HepG2 (cell line): ENCODE results near the gene ZNF264. TPM values are rescaled to one million over a fixed set of nuclear protein-coding genes. Genes with fewer than 3 reads are reported as not detected.

Source experiments
- ATAC-seq: fragments of 200-7000 bp; cut with Tn5 transposase; 3 replicates; pipeline ENCODE4 v1.9.1; 2020; ENCODE audit warnings: mild to moderate bottlenecking, moderate library complexity
- BruUV-seq: library from RNA; stranded (reverse); fragments of 400-500 nt; replicated peaks from 2 replicates; lab custom pipeline; 2021; lab: Mats Ljungman, UMichigan
- CTCF ChIA-PET: fragments of 300-600 bp; formaldehyde crosslinking; extraction: SDS; loops from one replicate; lab custom pipeline; 2021; ENCODE audit warnings: low total read pairs, inconsistent platforms, low intra/inter-chr PET ratio; lab: Yijun Ruan, JAX
- POLR2A ChIA-PET: fragments of 350-600 bp; sonication (Branson Sonifier 250); formaldehyde crosslinking; loops from one replicate; lab custom pipeline; 2020; ENCODE audit warnings: antibody characterized with exemption, inconsistent platforms; lab: Yijun Ruan, JAX
- DNase-seq: peaks from one replicate; pipeline ENCODE4 v3.0.0-alpha.2; 2015; ENCODE audit warnings: low spot score
- FAIRE-seq: peaks from 3 replicates; lab custom pipeline; 2011; peaks lifted over from hg19 to GRCh38; lab: Jason Lieb, UNC
- H2AFZ ChIP-seq: one replicate; pipeline ENCODE4 v1.6.1; 2011; ENCODE audit warnings: low read length, inconsistent platforms
- H3K27ac ChIP-seq: fragments of 300-600 bp; 3 replicates; pipeline ENCODE4 v1.8.0; 2011; ENCODE audit warnings: mixed run types, mild to moderate bottlenecking, mixed read lengths, low read length, inconsistent platforms; ENCODE audit not compliant: insufficient read depth; ENCODE audit errors: extremely low read length
- H3K27me3 ChIP-seq, 2 experiments: fragments of 200-600 bp in 1 of 2; 2 replicates in 1 of 2; 3 replicates in 1 of 2; pipeline versions ENCODE4 v1.6.0 to v1.8.0; 2011; ENCODE audit warnings: low read length in 2 of 2, mild to moderate bottlenecking in 2 of 2, moderate library complexity in 2 of 2, inconsistent platforms in 1 of 2; ENCODE audit not compliant: insufficient read depth in 2 of 2, control insufficient read depth in 1 of 2
- H3K36me3 ChIP-seq, 2 experiments: fragments of 200-600 bp in 1 of 2; replicated peaks in 1 of 2; 2 replicates in 1 of 2; 3 replicates in 1 of 2; pipeline versions ENCODE4 v1.5.1 to v1.8.0; 2011; ENCODE audit warnings: low read length in 2 of 2, inconsistent platforms in 1 of 2; ENCODE audit not compliant: insufficient read depth in 2 of 2, control insufficient read depth in 1 of 2
- H3K4me1 ChIP-seq: 2 replicates; pipeline ENCODE4 v1.5.1; 2012; ENCODE audit warnings: low read length, inconsistent platforms; ENCODE audit not compliant: insufficient read depth
- H3K4me2 ChIP-seq: 2 replicates; pipeline ENCODE4 v1.6.0; 2011; ENCODE audit warnings: low read depth, low read length, inconsistent platforms
- H3K4me3 ChIP-seq, 3 experiments: fragments of 200-600 bp in 1 of 3; sonication (generic), shearing (Covaris generic) in 1 of 3; replicated peaks in 1 of 3; 2 replicates each; pipeline ENCODE4 v1.5.1; 2011 to 2016; ENCODE audit warnings: low read length in 3 of 3, inconsistent platforms in 2 of 3, low read depth in 2 of 3, mild to moderate bottlenecking in 2 of 3, control low read depth in 1 of 3, mixed read lengths in 1 of 3; ENCODE audit not compliant: insufficient read depth in 1 of 3
- H3K79me2 ChIP-seq: one replicate; pipeline ENCODE4 v1.6.1; 2011; ENCODE audit warnings: low read length, inconsistent platforms; ENCODE audit not compliant: insufficient read depth
- H3K9ac ChIP-seq: 2 replicates; pipeline ENCODE4 v1.6.0; 2011; ENCODE audit warnings: mild to moderate bottlenecking, low read depth, low read length, inconsistent platforms; ENCODE audit not compliant: insufficient read depth
- H3K9me3 ChIP-seq: 2 replicates; pipeline ENCODE4 v1.5.1; 2012; ENCODE audit warnings: mild to moderate bottlenecking, low read length
- H4K20me1 ChIP-seq: 2 replicates; pipeline ENCODE4 v1.6.0; 2011; ENCODE audit warnings: inconsistent platforms, mild to moderate bottlenecking, low read length, moderate library complexity; ENCODE audit not compliant: insufficient read depth
- AGO2 ChIP-seq: fragments of 200-400 bp; formaldehyde crosslinking; optimal IDR thresholded peaks from 2 replicates; pipeline ENCODE3; 2017; ENCODE audit warnings: mild to moderate bottlenecking, low read depth, low read length, moderate library complexity
- CAMTA2 ChIP-seq: sonication (generic); formaldehyde crosslinking; IDR thresholded peaks from 2 replicates; pipeline ENCODE4 v1.4.0; 2020; ENCODE audit warnings: mild to moderate bottlenecking, missing genetic modification reagents, borderline replicate concordance
- EEA1 ChIP-seq: sonication (generic); formaldehyde crosslinking; IDR thresholded peaks from 2 replicates; pipeline ENCODE4 v1.5.1; 2020; ENCODE audit warnings: mild to moderate bottlenecking, missing genetic modification reagents, borderline replicate concordance
- ELF1 ChIP-seq: sonication (generic); formaldehyde crosslinking; IDR thresholded peaks from 2 replicates; pipeline ENCODE4 v1.4.0; 2020; ENCODE audit warnings: missing genetic modification reagents
- GABPA ChIP-seq, 2 experiments: IDR thresholded peaks; 2 replicates each; pipeline ENCODE4 v1.6.1; 2011 to 2016; ENCODE audit warnings: low read depth in 2 of 2, low read length in 1 of 2, missing biosample characterization in 1 of 2, missing genetic modification characterization in 1 of 2
- GTF3A ChIP-seq: sonication (generic); formaldehyde crosslinking; conservative IDR thresholded peaks from 2 replicates; pipeline ENCODE4 v1.4.0; 2020; ENCODE audit warnings: mild to moderate bottlenecking, missing genetic modification reagents
- SALL1 ChIP-seq: sonication (generic); formaldehyde crosslinking; IDR thresholded peaks from 2 replicates; pipeline ENCODE4 v1.8.0; 2022; ENCODE audit warnings: mild to moderate bottlenecking, missing genetic modification reagents
- STAG1 ChIP-seq: sonication (generic); formaldehyde crosslinking; IDR thresholded peaks from 2 replicates; pipeline ENCODE4 v1.4.0; 2020; ENCODE audit warnings: missing genetic modification reagents
- ZFP36 ChIP-seq: fragments of 150-350 bp; IDR thresholded peaks from 2 replicates; pipeline ENCODE4 v1.6.1; 2018; ENCODE audit warnings: borderline replicate concordance, low read length, low read depth; ENCODE audit not compliant: partially characterized antibody
- ZNF101 ChIP-seq: sonication (generic); formaldehyde crosslinking; IDR thresholded peaks from 2 replicates; pipeline ENCODE4 v1.4.0; 2020; ENCODE audit warnings: mild to moderate bottlenecking, low read depth, missing genetic modification reagents, borderline replicate concordance
- ZNF224 ChIP-seq: sonication (generic); formaldehyde crosslinking; IDR thresholded peaks from 2 replicates; pipeline ENCODE4 v1.5.0; 2020; ENCODE audit warnings: mild to moderate bottlenecking, missing genetic modification reagents
- ZNF564 ChIP-seq: sonication (generic); formaldehyde crosslinking; IDR thresholded peaks from 2 replicates; pipeline ENCODE4 v1.8.1; 2023; ENCODE audit warnings: mild to moderate bottlenecking, missing genetic modification reagents
- ZNF703 ChIP-seq: sonication (generic); formaldehyde crosslinking; IDR thresholded peaks from 2 replicates; pipeline ENCODE4 v1.5.1; 2020; ENCODE audit warnings: missing genetic modification reagents, mild to moderate bottlenecking, moderate library complexity, borderline replicate concordance
- ZNF747 ChIP-seq: sonication (generic); formaldehyde crosslinking; IDR thresholded peaks from 2 replicates; pipeline ENCODE4 v1.8.1; 2023; ENCODE audit warnings: missing genetic modification reagents, mild to moderate bottlenecking, borderline replicate concordance
- WGBS: methylation state at CpG from one replicate; pipeline ENCODE4 v1.1.6; 2017; ENCODE audit warnings: low lambda C conversion rate; 5-methylcytosine and 5-hydroxymethylcytosine counted together
- in situ Hi-C: cut with HindIII; loops from 2 replicates; pipeline ENCODE4 v1.10.0; 2017; ENCODE audit warnings: low pct_unique_long_range_greater_than_20kb; ENCODE audit not compliant: extremely low pct_ligation_motif_present
- intact Hi-C: fragments of 100-400 bp; cut with micrococcal nuclease; formaldehyde crosslinking; loops from one replicate; pipeline ENCODE4 v1.10.0; 2022; ENCODE audit not compliant: unreplicated experiment
- polyA plus RNA-seq, 8 experiments: library from polyadenylated mRNA; depleted of rRNA in 3 of 8; stranded (reverse) in 7 of 8; unstranded in 1 of 8; fragments of >200 nt; fragmentation: Illumina TruSeq in 4 of 8; extraction: Trizol in 4 of 8; gene quantifications; 2 replicates each; pipeline versions ENCODE4 v1.2.1 to v1.2.3, GENCODE V29; 2011 to 2016; ENCODE audit warnings: low read depth in 4 of 8, missing spikeins in 1 of 8, mixed read lengths in 1 of 8; ENCODE audit not compliant: insufficient read depth in 1 of 8
- total RNA-seq, 5 experiments: library from RNA; depleted of rRNA; stranded (reverse); fragments of >200 nt; fragmentation: Illumina TruSeq; extraction: Trizol; gene quantifications; 2 replicates each; pipeline ENCODE4 v1.2.3, GENCODE V29; 2016; ENCODE audit warnings: low read depth in 1 of 5
- TF ChIP-seq, protein P1 (sequence below): sonication (generic); formaldehyde crosslinking; IDR thresholded peaks from 2 replicates; pipeline ENCODE4 v1.5.1; 2020; ENCODE audit warnings: mild to moderate bottlenecking, missing genetic modification reagents
- TF ChIP-seq, protein P2 (sequence below): sonication (generic); formaldehyde crosslinking; IDR thresholded peaks from 2 replicates; pipeline ENCODE4 v1.5.0; 2020; ENCODE audit warnings: mild to moderate bottlenecking, missing genetic modification reagents
- TF ChIP-seq, protein P3 (sequence below): sonication (generic); formaldehyde crosslinking; IDR thresholded peaks from 2 replicates; pipeline ENCODE4 v1.8.0; 2022; ENCODE audit warnings: missing genetic modification reagents, mild to moderate bottlenecking, moderate library complexity, borderline replicate concordance

ZNF264 gene
- total and polyA plus RNA-seq, 2 of the 13 experiments (the other 11 are each of a cell fraction or from before 2014, with no cell fraction given): 3.5 to 17.6 TPM

DNA sequence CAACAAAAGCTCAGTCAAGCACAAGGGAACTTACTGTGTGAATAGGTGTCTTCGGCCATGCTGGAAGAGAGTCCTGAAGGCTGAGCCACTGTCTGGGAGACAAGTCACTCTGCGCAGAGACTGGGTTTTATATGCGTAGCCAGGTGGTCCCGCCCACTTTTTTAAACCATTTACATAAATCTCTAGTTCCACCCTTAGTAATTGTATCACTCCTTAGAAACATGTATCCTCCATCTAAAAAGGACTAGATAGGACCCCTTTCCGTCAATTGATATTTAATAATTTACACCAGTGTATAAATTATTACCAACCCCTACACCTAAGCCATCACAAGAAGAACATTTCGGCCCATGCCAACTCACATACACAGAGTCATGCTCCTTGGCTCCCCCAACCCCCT, 23.9 kb upstream of the ZNF264 start, which contains the start of gene DUXA:
Gene DUXA (minus strand): TSS at position 101 of the 400 bp plus-strand sequence. CDS start 42 bp downstream, at position 59.
- H2AFZ ChIP-seq: no peak within 1 kb of the TSS
- no peaks in the 10 kb centered on the region for H4K20me1 ChIP-seq
- H3K4me3 ChIP-seq: no peak within 1 kb of the TSS
- no peak for ATAC-seq
- no peaks in the 10 kb centered on the region; a peak in 1 of 5 replicates for H3K27me3 ChIP-seq
- CTCF ChIA-PET: no interaction called here
- TF ChIP-seq, protein P1, sequence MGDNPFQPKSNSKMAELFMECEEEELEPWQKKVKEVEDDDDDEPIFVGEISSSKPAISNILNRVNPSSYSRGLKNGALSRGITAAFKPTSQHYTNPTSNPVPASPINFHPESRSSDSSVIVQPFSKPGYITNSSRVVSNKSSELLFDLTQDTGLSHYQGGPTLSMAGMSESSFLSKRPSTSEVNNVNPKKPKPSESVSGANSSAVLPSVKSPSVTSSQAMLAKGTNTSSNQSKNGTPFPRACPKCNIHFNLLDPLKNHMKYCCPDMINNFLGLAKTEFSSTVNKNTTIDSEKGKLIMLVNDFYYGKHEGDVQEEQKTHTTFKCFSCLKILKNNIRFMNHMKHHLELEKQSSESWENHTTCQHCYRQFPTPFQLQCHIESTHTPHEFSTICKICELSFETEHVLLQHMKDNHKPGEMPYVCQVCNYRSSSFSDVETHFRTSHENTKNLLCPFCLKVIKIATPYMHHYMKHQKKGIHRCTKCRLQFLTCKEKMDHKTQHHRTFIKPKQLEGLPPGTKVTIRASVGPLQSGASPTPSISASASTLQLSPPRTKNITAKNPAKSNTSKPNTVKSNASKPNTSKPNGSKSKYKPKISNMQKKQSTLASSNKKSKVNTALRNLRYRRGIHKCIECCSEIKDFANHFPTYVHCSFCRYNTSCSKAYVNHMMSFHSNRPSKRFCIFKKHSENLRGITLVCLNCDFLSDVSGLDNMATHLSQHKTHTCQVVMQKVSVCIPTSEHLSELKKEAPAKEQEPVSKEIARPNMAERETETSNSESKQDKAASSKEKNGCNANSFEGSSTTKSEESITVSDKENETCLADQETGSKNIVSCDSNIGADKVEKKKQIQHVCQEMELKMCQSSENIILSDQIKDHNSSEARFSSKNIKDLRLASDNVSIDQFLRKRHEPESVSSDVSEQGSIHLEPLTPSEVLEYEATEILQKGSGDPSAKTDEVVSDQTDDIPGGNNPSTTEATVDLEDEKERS (CRISPR knock-in tag): no peak
- TF ChIP-seq ELF1 (CRISPR knock-in tag) (no peak), ZNF747 (no peak), AGO2 (no peak), ZFP36 (no peak), ZNF224 (CRISPR knock-in tag) (no peak), EEA1 (CRISPR knock-in tag) (no peak), GABPA (IDR thresholded peaks at IDR 0.05; ENCODE audit: low read depth, low read length) (no peak), GABPA (CRISPR knock-in tag; IDR thresholded peaks at IDR 0.05; ENCODE audit: low read depth) (no peak), GTF3A (no peak), ZNF564 (CRISPR knock-in tag) (no peak), CAMTA2 (CRISPR knock-in tag) (no peak), ZNF101 (no peak), STAG1 (CRISPR knock-in tag) (no peak), ZNF703 (no peak), SALL1 (CRISPR knock-in tag) (no peak)
- TF ChIP-seq, protein P2, sequence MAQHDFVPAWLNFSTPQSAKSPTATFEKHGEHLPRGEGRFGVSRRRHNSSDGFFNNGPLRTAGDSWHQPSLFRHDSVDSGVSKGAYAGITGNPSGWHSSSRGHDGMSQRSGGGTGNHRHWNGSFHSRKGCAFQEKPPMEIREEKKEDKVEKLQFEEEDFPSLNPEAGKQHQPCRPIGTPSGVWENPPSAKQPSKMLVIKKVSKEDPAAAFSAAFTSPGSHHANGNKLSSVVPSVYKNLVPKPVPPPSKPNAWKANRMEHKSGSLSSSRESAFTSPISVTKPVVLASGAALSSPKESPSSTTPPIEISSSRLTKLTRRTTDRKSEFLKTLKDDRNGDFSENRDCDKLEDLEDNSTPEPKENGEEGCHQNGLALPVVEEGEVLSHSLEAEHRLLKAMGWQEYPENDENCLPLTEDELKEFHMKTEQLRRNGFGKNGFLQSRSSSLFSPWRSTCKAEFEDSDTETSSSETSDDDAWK (CRISPR knock-in tag): no peak
- TF ChIP-seq, protein P3, sequence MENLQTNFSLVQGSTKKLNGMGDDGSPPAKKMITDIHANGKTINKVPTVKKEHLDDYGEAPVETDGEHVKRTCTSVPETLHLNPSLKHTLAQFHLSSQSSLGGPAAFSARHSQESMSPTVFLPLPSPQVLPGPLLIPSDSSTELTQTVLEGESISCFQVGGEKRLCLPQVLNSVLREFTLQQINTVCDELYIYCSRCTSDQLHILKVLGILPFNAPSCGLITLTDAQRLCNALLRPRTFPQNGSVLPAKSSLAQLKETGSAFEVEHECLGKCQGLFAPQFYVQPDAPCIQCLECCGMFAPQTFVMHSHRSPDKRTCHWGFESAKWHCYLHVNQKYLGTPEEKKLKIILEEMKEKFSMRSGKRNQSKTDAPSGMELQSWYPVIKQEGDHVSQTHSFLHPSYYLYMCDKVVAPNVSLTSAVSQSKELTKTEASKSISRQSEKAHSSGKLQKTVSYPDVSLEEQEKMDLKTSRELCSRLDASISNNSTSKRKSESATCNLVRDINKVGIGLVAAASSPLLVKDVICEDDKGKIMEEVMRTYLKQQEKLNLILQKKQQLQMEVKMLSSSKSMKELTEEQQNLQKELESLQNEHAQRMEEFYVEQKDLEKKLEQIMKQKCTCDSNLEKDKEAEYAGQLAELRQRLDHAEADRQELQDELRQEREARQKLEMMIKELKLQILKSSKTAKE: no peak
- no peak for FAIRE-seq
- POLR2A ChIA-PET: no interaction called here
- peaks cover 16% of the 10 kb centered on the region for H3K4me1 ChIP-seq
- H3K9me3 ChIP-seq: no peaks in the 10 kb centered on the region
- intact Hi-C loops: no loop called here
- H3K79me2 ChIP-seq: no peaks in the 10 kb centered on the region
- BruUV-seq: no TSS peak
- no peak for DNase-seq
- H3K36me3 ChIP-seq: no peaks in the 10 kb centered on the region
- no peak within 1 kb of the TSS for H3K4me2 ChIP-seq
- no peak within 1 kb of the TSS for H3K9ac ChIP-seq
- no peak within 1 kb of the TSS for H3K27ac ChIP-seq
- in situ Hi-C loops: no loop called here
- 67% methylated on average over 6 of the region's 6 CpGs for WGBS
